Kidney epithelial cell (primary cell): Measurements from ENCODE around the gene ZBTB46. TPM values are rescaled to one million over a fixed set of nuclear protein-coding genes. Genes with fewer than 3 reads are reported as not detected.

Experiments used
- DNase-seq: peaks from one replicate; pipeline ENCODE4 v3.0.0-alpha.2; 2010; ENCODE audit warnings: low read depth
- H3K27me3 ChIP-seq: 2 replicates; pipeline ENCODE4 v1.6.0; 2011; ENCODE audit warnings: low read length; ENCODE audit not compliant: control insufficient read depth, insufficient read depth
- H3K36me3 ChIP-seq: 2 replicates; pipeline ENCODE4 v1.5.1; 2011; ENCODE audit warnings: low read length; ENCODE audit not compliant: control insufficient read depth, insufficient read depth
- H3K4me3 ChIP-seq: 2 replicates; pipeline ENCODE4 v1.5.1; 2011; ENCODE audit warnings: low read depth, mild to moderate bottlenecking, control low read depth, low read length
- CTCF ChIP-seq: IDR thresholded peaks from 2 replicates; pipeline ENCODE4 v1.5.1; 2011; ENCODE audit warnings: mild to moderate bottlenecking, moderate library complexity, low read length, control low read depth, inconsistent platforms; ENCODE audit not compliant: insufficient read depth, poor library complexity, severe bottlenecking
- total RNA-seq: library from RNA; depleted of rRNA; stranded (reverse); fragments of >200 nt; gene quantifications from 2 replicates; pipeline ENCODE4 v1.2.3, GENCODE V29; 2015

ZBTB46 gene
- total RNA-seq, 1 donor from 2014 or later = 7.8 TPM

GRCh38 chr20:63708301-63709148 lies 122.5 kb downstream of the ZBTB46 start:
- peak overlapping the region; percentile 67 for H3K4me3 ChIP-seq
- no peak for DNase-seq
- TF ChIP-seq CTCF = no peak
- peaks cover 1% of the 10 kb centered on the region for H3K36me3 ChIP-seq
- H3K27me3 ChIP-seq = no peaks in the 10 kb centered on the region

GRCh38 chr20:63707558-63708300 lies 123.3 kb downstream of the ZBTB46 start, which contains the start of the genes ARFRP1 and ZGPAT:
TSS of gene ARFRP1 (minus strand) at chr20:63707976. CDS start at chr20:63707091, 885 bp downstream.
TSS of gene ZGPAT (plus strand) at chr20:63708039. CDS start at chr20:63708581, 542 bp downstream.
- Histone ChIP-seq H3K36me3 (peaks cover 1% of the 10 kb centered on the region), H3K4me3 (peak within 1 kb of the TSS; percentile 67), H3K27me3 (no peaks in the 10 kb centered on the region)
- DNase-seq = no peak
- TF ChIP-seq CTCF = no peak

GRCh38 chr20:63706852-63707557 lies 124.1 kb downstream of the ZBTB46 start:
- DNase-seq = no peak
- Histone ChIP-seq H3K4me3 (peak overlapping the region; percentile 67), H3K36me3 (peaks cover 1% of the 10 kb centered on the region), H3K27me3 (no peaks in the 10 kb centered on the region)
- peak; percentile 46 for TF ChIP-seq CTCF

- DNase-seq = no peak
- no peak for TF ChIP-seq CTCF
- Histone ChIP-seq H3K36me3 (peaks cover 1% of the 10 kb centered on the region), H3K4me3 (peak overlapping the region; percentile 67), H3K27me3 (no peaks in the 10 kb centered on the region)
Measured at GRCh38 chr20:63706027-63706695, 124.9 kb downstream of the ZBTB46 start.

- no peak for TF ChIP-seq CTCF
- DNase-seq = no peak
- H3K4me3 ChIP-seq = no peak overlapping the region
- H3K36me3 ChIP-seq = peaks cover 1% of the 10 kb centered on the region
- no peaks in the 10 kb centered on the region for H3K27me3 ChIP-seq
Measured at GRCh38 chr20:63705232-63706026, 125.6 kb downstream of the ZBTB46 start.
